Natural killer cell (primary cell): ENCODE data around the gene NACC2. TPM values are rescaled to one million over a fixed set of nuclear protein-coding genes. Genes with fewer than 3 reads are reported as not detected.

Experiments used
- ATAC-seq, 3 donors: fragments of 150-1000 bp in 2 of 3; fragments of 200-7000 bp in 1 of 3; cut with Tn5 transposase; 1 replicate in 1 of 3; 2 replicates in 2 of 3; pipeline ENCODE4 v1.10.0; 2021; ENCODE audit warnings: mild to moderate bottlenecking in 2 of 3, moderate library complexity in 2 of 3
- DNase-seq, 2 donors: peaks; one replicate each; pipeline versions ENCODE4 v3.0.0 to v3.0.0-alpha.2; 2013 to 2021; ENCODE audit warnings: mixed read lengths in 1 of 2
- H3K27ac ChIP-seq: one replicate; pipeline ENCODE4 v1.5.1; 2013; ENCODE audit warnings: mild to moderate bottlenecking, low read length
- H3K27me3 ChIP-seq: one replicate; pipeline ENCODE4 v1.6.1; 2013; ENCODE audit warnings: low read length; ENCODE audit not compliant: control insufficient read depth, insufficient read depth
- H3K36me3 ChIP-seq: one replicate; pipeline ENCODE4 v1.6.1; 2013; ENCODE audit warnings: low read length; ENCODE audit not compliant: control insufficient read depth, insufficient read depth
- H3K4me1 ChIP-seq: one replicate; pipeline ENCODE4 v1.6.1; 2013; ENCODE audit warnings: low read length; ENCODE audit not compliant: control insufficient read depth, insufficient read depth
- H3K4me3 ChIP-seq: one replicate; pipeline ENCODE4 v1.5.1; 2013; ENCODE audit warnings: low read length
- H3K9me3 ChIP-seq: one replicate; pipeline ENCODE4 v1.6.1; 2013; ENCODE audit warnings: low read length; ENCODE audit not compliant: control insufficient read depth, insufficient read depth
- H3K27ac Mint-ChIP-seq, 2 donors: one replicate each; pipeline ENCODE4 v1.8.0; 2022; ENCODE audit warnings: mild to moderate bottlenecking in 2 of 2, mixed read lengths in 2 of 2, moderate library complexity in 1 of 2
- H3K27me3 Mint-ChIP-seq, 2 donors: one replicate each; pipeline ENCODE4 v1.8.0; 2022; ENCODE audit warnings: low read depth in 2 of 2, mixed read lengths in 2 of 2
- H3K36me3 Mint-ChIP-seq: one replicate; pipeline ENCODE4 v1.8.0; 2022; ENCODE audit warnings: mixed read lengths
- H3K4me1 Mint-ChIP-seq, 2 donors: one replicate each; pipeline ENCODE4 v1.8.0; 2022; ENCODE audit warnings: mixed read lengths in 2 of 2
- H3K4me3 Mint-ChIP-seq: one replicate; pipeline ENCODE4 v1.8.0; 2022; ENCODE audit warnings: mild to moderate bottlenecking, moderate library complexity, mixed read lengths
- H3K9me3 Mint-ChIP-seq, 2 donors: one replicate each; pipeline ENCODE4 v1.8.0; 2022; ENCODE audit warnings: mixed read lengths in 2 of 2
- WGBS: methylation state at CpG from one replicate; pipeline ENCODE4 v1.1.7; 2013; ENCODE audit warnings: missing lambda C conversion rate; ENCODE audit not compliant: insufficient coverage; 5-methylcytosine and 5-hydroxymethylcytosine counted together
- intact Hi-C: fragments of 100-400 bp; cut with micrococcal nuclease; formaldehyde crosslinking; loops from one replicate; pipeline ENCODE4 v1.14.2; 2022
- total RNA-seq, 4 donors: library from RNA; stranded (reverse); fragments of 120-200 nt in 1 of 4; gene quantifications; one replicate each; pipeline versions ENCODE4 v1.2.3 to v1.2.4, GENCODE V29; 2013 to 2022
- TF ChIP-seq, protein P1 (sequence below): fragments of 200-600 bp; IDR thresholded peaks from one replicate; pipeline ENCODE4 v1.8.0; 2022; ENCODE audit warnings: antibody characterized with exemption

Gene NACC2
- total RNA-seq, 3 donors from 2014 or later (not counting 1 experiment from before 2014, with no cell fraction given) = 14.5 to 21.6 (median 21.2) TPM

DNA sequence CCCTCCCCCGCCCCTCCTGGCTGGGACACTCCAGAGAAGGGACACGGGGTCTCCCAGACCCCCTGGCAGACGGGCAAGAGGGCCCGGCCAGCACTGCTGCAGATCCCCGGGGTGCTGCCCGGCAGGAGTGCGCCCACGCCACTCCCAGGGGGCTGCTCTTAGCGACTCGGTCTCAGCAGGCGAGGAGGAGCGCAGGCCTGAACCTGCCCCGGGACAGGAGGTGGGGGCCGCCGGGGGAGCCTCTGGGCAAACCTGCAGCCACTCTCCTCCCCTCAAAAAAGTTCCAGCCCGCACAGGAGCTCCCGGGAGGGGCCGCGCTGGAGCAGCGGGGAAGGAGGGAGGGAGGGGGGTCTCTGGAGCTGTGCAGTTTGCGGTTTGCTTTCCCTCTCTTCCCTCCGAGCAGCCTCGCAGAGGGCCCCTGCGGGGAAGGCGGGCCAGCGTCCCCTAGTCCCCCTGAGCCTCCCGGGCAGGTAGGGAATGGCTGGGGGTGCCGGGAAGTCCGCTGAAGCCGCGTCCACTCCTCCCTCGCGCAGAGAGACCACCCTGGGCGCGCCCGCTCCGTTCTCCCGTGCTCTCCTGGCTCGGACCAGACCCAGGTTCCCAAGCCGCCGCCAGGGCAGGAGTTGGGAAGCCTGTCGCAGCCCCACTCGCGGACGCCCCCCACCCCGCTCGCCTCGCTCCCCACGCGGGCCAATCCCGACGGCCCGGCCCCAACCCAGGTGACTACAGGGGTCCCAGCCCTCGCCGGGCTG is 44.2 kb downstream of the NACC2 start:
- DNase-seq (no peak), ATAC-seq (no peak)
- Histone ChIP-seq H3K27ac (no peak overlapping the region), H3K4me1 (peaks cover 57% of the 10 kb centered on the region), H3K27me3 (peaks cover 5% of the 10 kb centered on the region), H3K9me3 (no peaks in the 10 kb centered on the region), H3K4me3 (no peak overlapping the region), H3K36me3 (peaks cover 4% of the 10 kb centered on the region)
- TF ChIP-seq, protein P1, sequence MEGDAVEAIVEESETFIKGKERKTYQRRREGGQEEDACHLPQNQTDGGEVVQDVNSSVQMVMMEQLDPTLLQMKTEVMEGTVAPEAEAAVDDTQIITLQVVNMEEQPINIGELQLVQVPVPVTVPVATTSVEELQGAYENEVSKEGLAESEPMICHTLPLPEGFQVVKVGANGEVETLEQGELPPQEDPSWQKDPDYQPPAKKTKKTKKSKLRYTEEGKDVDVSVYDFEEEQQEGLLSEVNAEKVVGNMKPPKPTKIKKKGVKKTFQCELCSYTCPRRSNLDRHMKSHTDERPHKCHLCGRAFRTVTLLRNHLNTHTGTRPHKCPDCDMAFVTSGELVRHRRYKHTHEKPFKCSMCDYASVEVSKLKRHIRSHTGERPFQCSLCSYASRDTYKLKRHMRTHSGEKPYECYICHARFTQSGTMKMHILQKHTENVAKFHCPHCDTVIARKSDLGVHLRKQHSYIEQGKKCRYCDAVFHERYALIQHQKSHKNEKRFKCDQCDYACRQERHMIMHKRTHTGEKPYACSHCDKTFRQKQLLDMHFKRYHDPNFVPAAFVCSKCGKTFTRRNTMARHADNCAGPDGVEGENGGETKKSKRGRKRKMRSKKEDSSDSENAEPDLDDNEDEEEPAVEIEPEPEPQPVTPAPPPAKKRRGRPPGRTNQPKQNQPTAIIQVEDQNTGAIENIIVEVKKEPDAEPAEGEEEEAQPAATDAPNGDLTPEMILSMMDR = no peak
- intact Hi-C loops = no loop called here
- Mint-ChIP-seq H3K4me1 (peaks cover 32 to 42% of the 10 kb centered on the region in 2 donors), H3K9me3 (no peaks in the 10 kb centered on the region), H3K4me3 (peak overlapping the region; percentile 47), H3K36me3 (no peaks in the 10 kb centered on the region), H3K27ac (no peak overlapping the region), H3K27me3 (no peaks in the 10 kb centered on the region)
- 11% methylated on average over 53 of the region's 55 CpGs for WGBS

DNA sequence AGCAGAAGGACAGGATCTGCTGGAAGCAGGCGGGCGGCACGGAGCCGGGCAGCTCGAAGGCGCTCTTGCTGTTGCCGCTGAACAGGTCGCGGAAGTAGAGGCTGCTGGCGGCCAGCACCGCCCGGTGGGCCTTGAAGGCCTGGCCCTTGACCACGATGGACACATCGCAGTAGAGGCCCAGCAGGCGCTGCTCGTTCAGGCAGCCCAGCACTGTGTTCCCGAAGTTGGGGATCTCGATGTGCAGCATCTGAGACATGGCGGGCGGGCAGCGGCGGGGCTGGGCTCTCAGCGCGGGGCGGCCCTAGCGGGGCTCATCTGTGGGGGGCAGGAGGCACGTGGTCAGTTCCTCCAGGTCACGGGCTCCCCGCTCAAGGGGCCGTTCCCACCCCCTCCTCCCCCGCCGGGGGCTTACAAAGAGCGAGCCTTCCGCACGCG is 44.8 kb downstream of the NACC2 start:
- H3K4me3 ChIP-seq = no peak overlapping the region
- peaks cover 54% of the 10 kb centered on the region for H3K4me1 ChIP-seq
- DNase-seq (no peak), ATAC-seq (no peak)
- WGBS = 89% methylated on average over 34 of the region's 36 CpGs
- no peak overlapping the region for H3K27ac Mint-ChIP-seq
- TF ChIP-seq, protein P1 = no peak
- no peak overlapping the region for H3K4me3 Mint-ChIP-seq
- no peaks in the 10 kb centered on the region for H3K9me3 Mint-ChIP-seq
- H3K36me3 Mint-ChIP-seq = no peaks in the 10 kb centered on the region
- peaks cover 4% of the 10 kb centered on the region for H3K36me3 ChIP-seq
- no peaks in the 10 kb centered on the region for H3K9me3 ChIP-seq
- intact Hi-C loops = no loop called here
- H3K4me1 Mint-ChIP-seq = peaks cover 28 to 36% of the 10 kb centered on the region in 2 donors
- no peak overlapping the region for H3K27ac ChIP-seq
- no peaks in the 10 kb centered on the region for H3K27me3 Mint-ChIP-seq
- peaks cover 5% of the 10 kb centered on the region for H3K27me3 ChIP-seq

DNA sequence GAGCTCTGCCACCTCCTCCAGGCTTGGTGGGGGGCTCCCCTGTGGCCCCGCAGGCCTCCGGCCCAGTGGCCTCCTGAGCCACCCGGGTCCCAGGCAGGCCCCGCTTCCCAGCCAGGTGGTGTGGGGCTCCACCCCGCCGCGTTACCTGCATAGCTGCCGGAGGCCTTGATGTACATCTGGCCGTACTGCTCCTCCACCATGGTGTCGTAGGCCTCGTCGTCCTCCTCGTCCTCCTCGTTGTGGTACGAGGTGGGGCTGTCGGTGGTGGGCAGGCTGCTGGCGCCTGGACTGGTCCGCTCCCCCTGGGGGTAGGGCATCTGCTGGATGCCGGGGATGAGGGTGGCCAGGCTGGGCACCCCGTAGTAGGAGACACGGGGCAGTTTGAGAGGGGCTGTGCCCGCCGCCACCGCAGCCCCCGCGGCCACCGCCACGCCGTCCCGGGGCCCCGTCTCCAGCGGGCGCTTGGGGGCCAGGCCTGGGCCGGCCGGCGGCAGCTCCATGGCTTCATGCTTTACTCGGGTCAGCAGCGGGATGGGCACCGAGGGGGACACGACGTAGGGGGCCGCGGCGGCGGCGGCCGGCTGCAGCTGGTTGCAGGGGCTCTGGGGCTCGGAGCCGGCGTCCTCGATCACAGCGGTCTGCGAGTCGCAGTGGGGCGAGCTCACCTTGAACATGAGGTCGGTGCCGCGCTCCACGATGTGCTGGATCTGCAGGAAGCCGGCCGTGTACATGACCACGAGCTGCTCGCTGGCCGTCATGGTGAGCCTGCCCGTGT is 45.4 kb downstream of the NACC2 start:
- WGBS = 96% methylated on average over 65 of the region's 65 CpGs
- ATAC-seq (no peak), DNase-seq (no peak)
- intact Hi-C loops = no loop called here
- no peaks in the 10 kb centered on the region for H3K36me3 Mint-ChIP-seq
- Histone ChIP-seq H3K9me3 (no peaks in the 10 kb centered on the region), H3K27ac (no peak overlapping the region), H3K27me3 (peaks cover 5% of the 10 kb centered on the region), H3K36me3 (peaks cover 4% of the 10 kb centered on the region), H3K4me3 (no peak overlapping the region), H3K4me1 (peaks cover 51% of the 10 kb centered on the region)
- TF ChIP-seq, protein P1 = no peak
- H3K27ac Mint-ChIP-seq = no peak overlapping the region
- H3K4me1 Mint-ChIP-seq = peaks cover 22 to 30% of the 10 kb centered on the region in 2 donors
- H3K9me3 Mint-ChIP-seq = no peaks in the 10 kb centered on the region
- H3K4me3 Mint-ChIP-seq = no peak overlapping the region
- H3K27me3 Mint-ChIP-seq = no peaks in the 10 kb centered on the region
